Hematopoietic multipotent progenitor cell treated with erythropoietin and hydrocortisone succinate and interleukin-3 and kit ligand, for 17 days (in vitro differentiated cells): Measurements from ENCODE around the gene TMEM240.
"Not testable (repeated sequence)": the region's sequence is repeated elsewhere in the genome, so short reads cannot be mapped to it uniquely, and the experiment has no call there.

Experiments
- DNase-seq: peaks from one replicate; pipeline ENCODE4 v3.0.0-alpha.2; 2015; ENCODE audit warnings: low spot score

The TMEM240 gene

DNA sequence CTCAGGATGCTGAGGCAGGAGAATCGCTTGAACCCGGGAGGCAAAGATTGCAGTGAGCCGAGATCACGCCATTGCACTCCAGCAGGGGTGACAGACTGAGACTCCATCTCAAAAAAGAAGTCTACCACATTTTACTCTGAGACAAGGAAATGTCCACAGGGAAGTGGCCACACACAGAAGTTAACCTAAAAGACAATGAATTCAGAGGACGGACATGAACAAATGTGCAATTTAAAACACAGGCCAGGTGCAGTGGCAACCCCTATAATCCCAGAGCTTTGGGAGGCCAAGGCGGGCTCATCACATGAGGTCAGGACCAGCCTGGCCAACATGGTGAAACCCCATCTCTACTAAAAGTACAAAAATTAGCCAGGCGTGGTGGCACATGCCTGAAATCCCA, 17.3 kb upstream of the TMEM240 start:
- not testable (repeated sequence) for DNase-seq

DNA sequence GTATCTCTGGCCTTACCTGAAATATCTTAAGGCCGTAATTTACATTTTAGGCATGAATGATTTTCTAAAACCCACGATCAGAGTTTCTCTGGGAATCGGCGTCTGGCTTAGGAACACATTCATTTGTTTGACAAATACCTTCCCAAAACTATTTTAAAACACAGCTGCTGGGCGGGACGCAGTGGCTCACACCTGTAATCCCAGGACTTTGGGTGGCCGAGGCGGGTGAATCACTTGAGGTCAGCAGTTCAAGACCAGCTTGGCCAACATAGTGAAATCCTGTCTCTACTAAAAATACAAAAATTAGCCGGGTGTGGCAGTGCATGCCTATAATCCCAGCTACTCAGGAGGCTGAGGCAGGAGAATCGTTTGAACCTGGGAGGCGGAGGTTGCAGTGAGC, 16.5 kb upstream of the TMEM240 start:
- not testable (repeated sequence) for DNase-seq

DNA sequence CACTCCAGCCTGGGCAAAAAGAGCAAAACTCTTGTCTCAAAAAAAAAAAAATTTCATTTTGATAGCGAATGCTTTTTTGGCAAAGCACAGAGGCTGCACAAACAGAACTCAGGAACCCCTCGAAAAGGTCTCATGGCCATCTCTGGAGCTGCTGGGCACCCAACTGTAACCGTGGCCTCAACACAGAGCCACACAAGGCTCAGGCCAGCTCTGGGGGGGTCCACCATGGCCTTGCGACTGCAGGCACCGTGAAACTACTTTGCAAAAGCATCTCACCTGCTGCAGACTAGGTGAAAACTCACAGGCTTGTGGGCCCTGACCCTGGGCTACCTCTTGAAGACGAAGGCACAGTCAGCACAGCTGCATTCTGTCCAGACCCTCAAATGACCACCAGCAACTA, 16.1 kb upstream of the TMEM240 start:
- DNase-seq, result no peak

DNA sequence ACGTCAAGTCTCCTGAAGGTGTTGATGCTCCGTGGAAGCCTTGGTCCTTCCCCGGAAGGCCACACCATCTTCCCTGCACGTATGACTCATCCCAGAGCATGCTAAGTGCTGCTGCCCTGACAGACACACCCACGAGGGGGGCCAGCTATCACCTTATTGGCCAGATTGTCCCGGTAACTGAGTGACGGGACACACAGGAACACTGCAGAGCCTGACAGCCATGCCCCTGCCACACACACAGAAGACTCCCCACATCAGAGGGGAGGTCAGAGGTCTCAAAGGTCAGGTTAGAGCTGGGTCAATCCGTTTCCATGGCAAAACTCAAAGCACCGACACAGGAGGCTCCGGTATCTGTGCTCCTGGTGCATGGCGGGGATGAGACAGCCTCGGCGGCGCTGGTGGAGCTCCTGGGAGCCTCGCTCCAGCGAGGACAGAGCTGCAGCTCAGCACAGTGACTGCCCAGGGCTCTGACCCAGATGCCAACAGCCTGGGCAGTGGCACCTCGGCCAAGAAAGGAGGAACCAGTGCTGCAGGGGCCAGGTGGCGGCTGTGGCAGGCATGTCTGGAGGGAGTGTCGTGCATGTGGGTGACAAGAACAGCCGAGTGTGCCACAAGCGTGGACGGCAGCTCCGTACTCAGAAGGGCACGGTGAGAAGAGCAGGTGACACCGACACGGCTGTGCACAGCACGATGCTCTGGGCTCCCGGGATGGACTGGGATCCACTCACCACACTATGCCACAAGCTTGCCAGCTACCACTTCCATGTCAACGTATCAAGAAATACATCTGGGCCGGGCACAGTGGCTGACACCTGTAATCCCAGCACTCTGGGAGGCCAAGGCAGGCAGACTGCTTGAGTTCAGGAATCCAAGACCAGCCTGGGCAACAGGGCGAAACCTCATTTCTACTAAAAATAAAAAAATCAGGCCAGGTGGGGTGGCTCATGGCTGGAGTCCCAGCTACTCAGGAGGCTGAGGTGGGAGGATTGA, 14.8 kb upstream of the TMEM240 start:
- no peak for DNase-seq

DNA sequence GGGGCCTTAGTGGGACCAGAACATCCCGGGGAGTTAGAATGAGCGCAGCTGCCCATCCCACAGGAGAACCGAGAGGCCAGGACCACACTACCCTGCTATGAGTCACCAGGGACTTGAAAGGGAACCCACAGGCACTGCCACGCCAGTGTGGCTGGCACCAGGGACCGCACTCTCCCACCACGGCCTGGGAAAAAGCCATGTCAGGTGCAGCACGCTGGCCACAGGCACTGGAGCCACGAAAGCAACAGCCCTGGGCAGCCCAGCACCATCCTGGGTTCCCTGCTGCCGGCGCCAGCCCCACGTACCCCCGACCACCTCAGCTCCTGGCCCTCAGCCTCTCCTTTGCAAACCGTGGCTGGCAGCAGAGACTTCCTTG, 14.1 kb upstream of the TMEM240 start:
- no peak for DNase-seq

DNA sequence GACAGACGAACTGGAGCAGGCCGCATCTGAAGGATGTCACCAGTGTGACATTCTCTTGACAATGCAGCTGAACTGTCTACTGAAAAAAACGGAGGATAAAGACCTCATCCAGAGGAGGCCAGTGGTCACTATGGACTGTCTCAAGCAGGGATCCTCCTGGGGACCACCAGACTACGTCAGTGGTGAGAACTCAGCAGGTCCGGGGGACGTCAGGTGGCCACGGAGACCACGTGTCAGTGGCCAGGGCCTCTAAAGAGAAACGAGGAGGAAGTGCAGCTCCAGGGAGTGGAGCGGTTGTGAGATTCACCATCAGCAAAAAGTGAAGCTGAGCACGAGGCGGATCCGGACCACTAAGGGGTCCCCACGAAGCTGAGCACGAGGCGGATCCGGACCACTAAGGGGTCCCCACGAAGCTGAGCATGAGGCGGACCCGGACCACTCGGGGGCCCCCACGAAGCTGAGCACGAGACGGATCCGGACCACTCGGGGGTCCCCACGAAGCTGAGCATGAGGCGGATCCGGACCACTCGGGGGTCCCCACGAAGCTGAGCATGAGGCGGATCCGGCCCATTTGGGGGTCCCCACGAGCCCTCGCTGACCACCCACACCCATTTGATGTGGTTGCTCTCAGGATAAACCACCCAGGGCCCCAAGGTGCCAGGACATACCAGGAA, 13.5 kb upstream of the TMEM240 start:
- DNase-seq, result no peak

DNA sequence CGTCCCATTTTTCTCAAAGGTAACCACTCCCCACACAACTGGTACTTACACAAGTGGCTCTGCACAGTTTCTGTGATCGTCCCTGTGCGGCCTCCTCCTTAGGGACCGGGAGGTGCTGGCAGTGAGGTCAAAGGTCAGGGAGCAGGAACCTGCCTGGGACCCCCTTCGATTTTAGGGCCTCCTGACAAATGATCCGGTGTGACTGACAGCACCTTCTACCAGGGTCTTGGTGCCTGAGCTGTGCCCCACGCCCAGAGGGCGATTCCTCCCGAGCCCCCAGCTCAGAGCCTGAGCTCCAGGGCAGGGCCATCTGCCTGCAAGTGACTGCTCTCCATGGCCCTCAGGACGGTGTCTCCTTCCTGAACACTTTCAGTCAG, 11.8 kb upstream of the TMEM240 start:
- DNase-seq, result no peak

DNA sequence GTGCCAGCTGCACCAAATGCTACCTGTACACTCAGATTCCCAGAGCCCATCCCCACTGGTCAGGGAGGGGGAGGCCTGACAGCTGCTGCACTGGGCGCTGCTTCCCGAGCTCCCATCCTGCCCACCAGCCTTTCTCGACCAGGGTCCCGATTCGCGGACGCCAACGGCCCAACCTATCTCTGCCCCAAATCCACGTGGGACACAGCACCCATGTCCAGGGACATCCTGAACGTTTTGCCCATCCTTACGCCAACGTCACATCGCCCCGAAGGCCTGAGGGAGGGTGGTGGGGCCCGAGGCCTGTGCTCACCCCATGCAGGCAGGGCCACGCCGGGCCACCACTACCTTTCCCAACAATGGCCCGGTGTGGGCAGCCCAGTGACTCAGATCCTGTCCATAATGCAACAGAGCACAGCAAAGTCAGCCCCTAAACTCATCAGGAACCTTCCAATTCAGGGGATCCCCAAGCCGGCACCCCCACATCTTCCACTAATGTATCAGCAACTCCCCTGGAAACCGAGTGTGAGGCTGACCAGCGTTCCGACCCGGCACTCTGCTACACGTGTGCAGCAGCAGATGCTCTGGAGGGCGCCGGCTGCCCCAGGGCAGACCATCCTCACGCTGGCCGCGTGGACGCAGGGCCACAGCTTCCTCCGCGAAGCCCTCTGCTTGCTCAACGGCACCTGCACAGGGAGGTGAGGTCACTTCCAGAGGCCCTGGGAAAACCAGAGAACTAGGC, 11.3 kb upstream of the TMEM240 start:
- no peak for DNase-seq

DNA sequence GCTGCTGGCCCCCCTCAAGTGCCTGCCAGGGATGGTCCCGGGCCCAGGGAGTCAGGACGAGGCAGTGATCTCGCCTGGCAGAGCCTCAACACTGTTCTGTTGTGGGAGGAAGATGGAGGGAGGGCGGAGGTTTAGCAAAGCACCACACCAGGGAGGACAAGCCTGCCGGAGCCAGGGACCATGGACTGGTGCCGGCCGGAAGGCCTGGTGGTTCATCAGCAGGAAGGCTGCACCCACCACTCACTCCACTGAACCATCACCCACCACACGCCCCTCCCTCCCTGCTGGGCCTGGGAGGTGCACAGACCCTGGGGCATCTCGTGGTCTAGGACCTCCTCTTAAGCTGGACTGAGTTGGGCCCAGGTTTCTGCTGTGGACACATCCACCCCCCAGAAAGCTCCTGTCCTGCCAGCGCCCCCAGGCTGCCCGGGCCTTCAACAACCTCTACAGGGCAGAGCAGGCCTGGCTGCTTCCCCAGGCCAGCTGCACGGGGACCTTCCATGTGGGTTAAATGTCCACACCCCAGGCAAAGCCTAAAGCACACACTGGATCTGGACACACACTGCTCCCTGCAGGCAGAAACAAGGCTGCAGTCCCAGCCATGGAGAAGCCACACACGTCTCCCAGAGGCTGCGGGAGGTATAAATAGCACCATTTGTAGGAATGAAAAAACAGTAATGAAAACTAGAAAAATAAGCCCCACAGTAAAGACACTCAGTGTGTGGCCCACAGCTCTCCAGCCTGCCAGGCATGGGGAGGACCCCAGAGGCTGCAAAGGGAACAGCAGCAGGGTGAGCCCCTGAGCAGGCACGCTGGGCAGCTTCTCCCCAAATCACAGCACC, 10.4 kb upstream of the TMEM240 start:
- DNase-seq, result no peak

DNA sequence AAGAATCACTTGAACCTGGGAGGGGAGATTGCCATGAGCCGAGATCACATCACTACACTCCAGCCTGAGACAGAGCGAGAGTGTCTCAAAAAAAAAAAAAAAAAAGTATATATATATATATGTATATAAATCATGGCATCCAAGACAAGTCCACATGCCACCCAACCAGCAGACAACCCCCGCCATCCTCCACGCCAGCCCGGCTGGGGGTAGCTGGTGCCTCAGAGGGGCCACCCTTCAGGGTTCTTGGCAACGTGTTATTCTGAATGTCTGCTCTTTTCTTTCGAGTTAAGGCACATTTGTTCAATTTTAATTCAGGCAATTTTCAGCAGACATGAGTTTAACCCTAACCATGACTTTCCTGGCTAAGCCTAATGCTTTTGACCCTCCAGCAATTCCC, 9.7 kb upstream of the TMEM240 start:
- no peak for DNase-seq

DNA sequence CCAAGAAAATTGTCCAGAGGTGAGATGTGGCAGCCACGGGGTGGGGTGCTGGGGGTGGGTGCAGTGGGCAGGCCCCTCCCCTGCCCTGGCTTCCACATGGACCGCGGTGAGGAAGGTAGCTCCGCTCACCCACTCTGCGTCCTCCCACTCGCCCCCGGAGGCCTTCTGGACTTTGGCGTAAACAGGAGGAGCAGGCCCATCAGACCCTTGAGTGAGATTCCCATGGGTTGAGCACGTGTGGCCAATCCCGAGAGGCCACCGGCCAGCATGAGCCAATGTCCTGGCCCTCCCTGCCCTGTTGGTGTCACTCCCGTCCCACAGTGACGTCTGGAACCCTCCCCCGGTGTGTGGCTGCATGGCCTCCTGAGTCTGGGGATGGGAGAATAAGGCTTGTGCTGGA, 8.2 kb upstream of the TMEM240 start:
- DNase-seq, result no peak

DNA sequence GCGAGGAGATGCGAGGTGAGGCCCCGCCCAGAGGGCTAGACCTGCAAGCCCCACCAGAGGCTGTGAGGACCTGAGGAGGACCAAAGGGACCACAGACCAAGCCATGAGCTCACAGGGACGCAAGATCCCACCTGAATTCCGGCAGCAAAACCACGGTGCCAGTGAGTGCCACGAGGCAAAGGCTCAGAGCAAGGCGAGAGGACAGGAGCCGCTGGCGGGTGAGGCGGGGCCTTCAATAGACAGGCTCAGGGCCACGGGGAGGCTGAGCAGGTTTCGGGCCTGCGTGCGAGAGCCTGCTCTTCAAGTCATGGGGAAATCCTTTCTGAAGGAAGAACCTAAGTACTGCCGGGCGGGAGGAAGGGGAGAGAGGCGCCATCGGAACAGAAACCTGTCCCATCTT, 7.1 kb upstream of the TMEM240 start:
- DNase-seq, result no peak

DNA sequence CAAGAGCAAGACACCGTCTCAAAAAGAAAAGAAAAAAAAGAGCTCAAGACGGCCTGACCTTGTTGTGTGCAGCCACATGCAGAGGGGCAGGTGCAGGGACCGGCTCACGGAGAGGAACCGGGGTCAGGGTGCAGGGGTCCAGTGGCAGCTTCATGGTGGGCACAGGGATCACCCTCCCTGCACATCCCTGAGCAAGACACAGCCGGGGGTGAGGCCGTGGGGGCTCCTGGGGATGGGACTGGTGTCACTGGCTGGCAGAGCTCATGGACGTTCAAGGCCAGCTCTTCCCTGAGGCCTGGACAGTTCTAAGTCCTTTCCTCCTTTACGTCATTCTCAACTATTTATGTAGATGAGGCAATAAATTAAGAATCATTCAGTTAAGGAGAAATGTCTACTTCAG, 6.6 kb upstream of the TMEM240 start:
- no peak for DNase-seq

DNA sequence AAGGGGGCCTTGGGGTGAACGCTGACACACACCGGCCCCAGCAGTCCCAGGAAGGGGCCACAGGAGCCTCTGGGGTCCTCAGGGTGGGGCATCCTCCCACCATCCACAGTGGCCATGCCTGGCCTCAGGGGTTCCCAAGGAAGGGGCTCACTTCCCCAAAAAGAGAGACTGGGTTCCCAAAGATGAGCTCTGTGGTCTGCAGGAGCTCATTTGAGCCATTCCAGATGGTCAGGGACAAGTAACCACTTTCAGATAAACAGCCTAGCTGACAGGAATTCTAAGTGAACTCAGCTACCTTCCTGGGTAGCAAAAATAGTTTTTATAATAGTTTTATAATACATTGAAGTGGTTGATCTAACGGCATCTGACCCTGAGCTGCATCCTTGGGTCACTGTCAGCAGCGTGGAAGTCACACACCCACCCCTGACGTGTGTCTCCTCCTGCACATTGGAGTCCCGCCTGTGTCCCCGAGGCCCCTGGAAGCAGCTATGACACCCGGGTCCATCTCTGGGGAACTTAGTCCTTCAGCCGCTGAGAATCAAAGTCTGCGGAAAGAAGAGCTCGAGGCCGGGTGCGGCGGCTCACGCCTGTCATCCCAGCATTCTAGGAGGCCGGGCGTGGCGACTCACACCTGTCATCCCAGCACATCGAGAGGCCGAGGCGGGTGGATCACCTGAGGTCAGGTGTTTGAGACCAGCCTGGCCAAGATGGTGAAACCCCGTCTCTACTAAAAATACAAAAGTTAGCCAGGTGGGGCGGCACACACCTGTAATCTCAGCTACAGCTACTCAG, 5.7 kb upstream of the TMEM240 start:
- no peak for DNase-seq

DNA sequence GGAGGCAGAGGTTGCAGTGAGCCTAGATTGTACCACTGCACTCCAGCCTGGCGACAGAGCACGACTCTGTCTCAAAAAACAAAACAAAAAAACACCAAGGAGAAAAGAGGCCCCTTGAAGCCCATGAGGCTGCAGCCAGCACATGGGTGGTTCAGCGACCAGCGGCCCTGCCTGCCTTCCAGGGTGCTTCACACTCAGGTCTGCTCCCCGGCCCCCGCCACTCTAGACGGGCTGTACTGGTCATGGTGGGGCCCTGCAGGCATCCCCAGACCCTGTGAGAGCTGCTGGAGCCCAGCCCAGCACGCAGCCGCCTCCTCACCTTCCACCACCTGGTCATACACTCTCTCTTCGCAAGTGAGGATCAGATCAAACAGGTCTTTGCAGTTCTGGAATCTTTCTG, 4.1 kb upstream of the TMEM240 start:
- no peak for DNase-seq

DNA sequence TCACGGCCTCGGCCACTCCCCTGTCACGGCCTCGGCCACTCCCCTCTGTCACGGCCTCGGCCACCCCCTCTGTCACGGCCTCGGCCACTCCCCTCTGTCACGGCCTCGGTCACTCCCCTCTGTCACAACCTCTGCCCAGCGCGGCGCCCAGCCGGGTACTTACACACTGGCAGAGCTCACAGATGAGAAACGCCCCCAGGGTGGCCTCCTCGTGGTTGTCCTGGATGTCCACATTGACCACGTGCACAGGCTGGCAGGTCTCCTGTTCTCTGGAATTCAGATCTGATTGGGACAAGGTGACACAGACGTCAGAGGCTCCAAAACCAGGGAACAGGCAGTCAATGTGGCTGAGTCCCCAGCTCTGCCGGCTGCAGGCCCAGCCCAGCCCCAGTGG, 3.3 kb upstream of the TMEM240 start:
- no peak for DNase-seq

DNA sequence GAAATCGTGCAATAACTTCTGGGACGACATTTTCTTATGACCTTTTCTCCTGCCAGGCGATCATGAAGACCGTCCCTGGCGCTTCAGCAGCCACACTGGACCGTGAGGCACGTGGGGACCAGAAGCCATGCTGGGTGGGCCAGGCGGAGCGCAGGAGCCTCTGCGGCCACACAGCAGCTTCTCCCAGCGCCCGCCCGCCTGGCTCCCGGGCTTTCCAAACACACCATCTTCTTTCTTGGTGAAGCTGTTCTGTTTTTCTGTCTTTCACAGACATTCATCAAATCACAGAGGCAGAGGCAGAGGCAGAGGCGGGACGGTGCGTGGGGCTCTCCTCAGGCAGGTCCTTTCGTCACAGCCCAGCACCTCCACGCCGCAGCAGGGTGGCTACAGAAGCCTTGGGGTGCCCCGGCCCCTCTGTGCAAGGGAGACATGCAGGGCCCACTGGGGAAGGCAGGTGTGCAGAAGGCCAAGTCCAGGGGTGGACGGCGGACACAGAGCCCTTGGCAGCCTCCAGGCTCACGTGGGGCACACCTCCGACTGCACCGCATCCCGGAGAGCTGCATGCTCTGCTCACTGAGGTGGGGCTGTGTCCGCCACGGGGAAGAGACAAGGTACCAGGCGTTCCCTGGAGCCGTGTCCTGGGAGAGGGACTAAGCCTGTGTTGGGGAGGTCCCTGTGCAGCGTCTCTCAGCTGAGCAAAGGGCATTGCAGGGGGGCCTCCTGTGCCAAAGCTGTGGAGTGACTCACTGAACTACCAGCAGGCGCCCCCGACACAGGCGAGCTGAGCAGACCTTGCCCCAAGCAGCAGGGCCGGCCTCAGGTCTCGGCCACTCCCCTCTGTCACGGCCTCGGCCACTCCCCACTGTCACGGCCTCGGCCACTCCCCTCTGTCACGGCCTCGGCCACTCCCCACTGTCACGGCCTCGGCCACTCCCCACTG, 2.6 kb upstream of the TMEM240 start:
- DNase-seq, result no peak

DNA sequence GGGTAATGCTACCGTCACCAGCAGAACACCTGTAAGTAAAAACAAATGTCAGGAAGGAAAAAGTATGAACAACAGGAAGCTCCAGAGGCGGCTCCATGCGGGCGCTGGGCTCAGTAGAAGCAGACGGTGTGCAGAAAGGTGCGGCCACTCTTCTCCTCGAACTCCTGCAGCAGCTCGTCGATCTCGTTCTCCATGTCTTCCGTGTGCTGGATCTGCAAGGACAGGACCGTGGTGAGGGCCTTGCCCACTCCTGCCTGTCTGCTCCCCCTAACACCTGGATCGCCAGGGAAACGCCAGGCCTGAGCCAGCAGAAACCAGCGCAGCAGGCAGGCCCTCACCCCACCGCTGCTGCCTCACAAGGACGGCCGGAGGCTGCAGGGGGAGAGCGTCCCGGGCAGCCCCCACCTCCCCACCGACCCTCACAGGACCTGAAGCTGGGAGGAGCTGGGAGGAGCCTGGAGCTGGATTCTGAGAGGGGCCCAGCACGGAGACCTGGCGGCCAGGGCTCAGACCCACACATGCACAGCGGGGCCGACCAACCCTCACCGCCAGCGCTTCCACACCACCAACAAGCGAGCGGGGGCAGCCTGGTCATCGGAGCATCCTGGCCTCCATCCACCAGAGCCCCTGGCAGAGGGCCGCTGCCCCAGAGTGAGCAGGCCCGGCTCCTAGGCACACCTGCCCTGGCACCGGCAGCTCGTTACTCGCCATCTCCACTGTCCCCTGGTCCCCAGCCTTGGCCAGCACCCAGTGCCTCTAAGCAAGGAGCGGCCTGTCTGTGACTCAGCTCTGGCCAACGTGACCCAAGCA, 1.7 kb upstream of the TMEM240 start:
- no peak for DNase-seq
